Measurements from ENCODE around the gene GADD45G. TPM values are rescaled to one million over a fixed set of nuclear protein-coding genes. Genes with fewer than 3 reads are reported as not detected.

Gene GADD45G
- total and polyA plus RNA-seq, 2 of the 4 experiments (the other 2 are of a cell fraction) = 0.15 TPM; not detected in 1

GRCh38 chr9:89555451-89556375 lies 49.1 kb upstream of the GADD45G start:
- no peaks in the 10 kb centered on the region for H4K20me1 ChIP-seq (ENCODE audit: insufficient read depth, low read length)
- H3K4me2 ChIP-seq (ENCODE audit: low read depth, low read length) = no peak overlapping the region
- no peak for DNase-seq
- no peak overlapping the region for H2AK9ac ChIP-seq (replicated peaks; ENCODE audit: low read depth, low read length, poor library complexity)
- CTCF ChIA-PET = no interaction called here
- H3K9me1 ChIP-seq (ENCODE audit: insufficient read depth, low read length) = no peaks in the 10 kb centered on the region
- H3K9me3 ChIP-seq (ENCODE audit: control insufficient read depth, insufficient read depth, low read length) = no peaks in the 10 kb centered on the region
- H2BK5ac ChIP-seq (ENCODE audit: low read depth, low read length, poor library complexity, severe bottlenecking) = no peak overlapping the region
- 50% methylated on average over 3 of the region's 12 CpGs; no CpG with 5 or more reads in 1 of the 2 experiments for WGBS, 2 experiments (ENCODE audit: extremely low coverage in 2 of 2, insufficient read length in 1 of 2)
- no peak overlapping the region for H3K56ac ChIP-seq (ENCODE audit: extremely low read depth, insufficient read depth, low read length)
- H3K14ac ChIP-seq (replicated peaks; ENCODE audit: low read depth, low read length) = no peak overlapping the region
- intact Hi-C loops (cut with micrococcal nuclease) (no loop called here), dilution Hi-C loops (cut with HindIII; ENCODE audit: low sequenced_read_pairs, unreplicated experiment) (no loop called here), in situ Hi-C loops (cut with MboI; ENCODE audit: low sequenced_read_pairs) (no loop called here)
- H4K8ac ChIP-seq (ENCODE audit: low read depth in 2 of 2, low read length in 2 of 2) = no peak overlapping the region
- POLR2A ChIA-PET (ENCODE audit: unreplicated experiment) = interaction anchor here (0.6 kb wide), 1 partner anchor 218 kb away, joined by 4 read pairs; no protein-coding TSS in a partner anchor
- H3K36me3 ChIP-seq (ENCODE audit: control insufficient read depth, insufficient read depth, low read length) = no peaks in the 10 kb centered on the region
- H4K91ac ChIP-seq (ENCODE audit: insufficient read depth, low read depth, low read length) = no peak overlapping the region
- H3K18ac ChIP-seq (ENCODE audit: low read depth, low read length) = no peak overlapping the region
- H2AK5ac ChIP-seq (ENCODE audit: low read depth, low read length) = 0 out of 2 replicates have a peak overlapping the region, but pooled peaks have one; percentile 5
- no TSS peak for BruUV-seq (replicated peaks)
- H3K4me1 ChIP-seq (ENCODE audit: control insufficient read depth, insufficient read depth, low read length) = peaks cover 4% of the 10 kb centered on the region
- H3K9ac ChIP-seq (ENCODE audit: low read depth, low read length) = no peak overlapping the region
- no peak overlapping the region for H2BK120ac ChIP-seq (ENCODE audit: low read depth, low read length)
- no peak overlapping the region for H2BK20ac ChIP-seq (ENCODE audit: low read depth, low read length)
- no peak overlapping the region for H3K27ac ChIP-seq (ENCODE audit: insufficient read depth, low read length)
- H3K27me3 ChIP-seq (ENCODE audit: control insufficient read depth, insufficient read depth, low read length) = peaks cover 9% of the 10 kb centered on the region; the same call in 1 of the 2 replicates
- H2AFZ ChIP-seq (replicated peaks; ENCODE audit: low read length, poor library complexity) = no peak overlapping the region
- no peak overlapping the region for H3K4me3 ChIP-seq (ENCODE audit: insufficient read depth, low read depth, low read length)
- no peak overlapping the region for H4K5ac ChIP-seq (ENCODE audit: low read depth, low read length)
- H3K79me1 ChIP-seq (ENCODE audit: low read depth in 1 of 2, low read length in 2 of 2) = no peaks in the 10 kb centered on the region
- 0 out of 2 replicates have a peak, but pooled peaks have one; percentile 16 for ATAC-seq (ENCODE audit: low read depth)
- no peak overlapping the region for H2BK15ac ChIP-seq (ENCODE audit: low read depth, low read length)
- no peak overlapping the region for H3K4ac ChIP-seq (ENCODE audit: low read depth, low read length)
- no peak overlapping the region for H3K23ac ChIP-seq (ENCODE audit: low read depth, low read length)
- TF ChIP-seq BHLHE40 (IDR thresholded peaks at IDR 0.05; ENCODE audit: low read depth, low read length) (no peak), NFE2L2 (IDR thresholded peaks at IDR 0.05; ENCODE audit: low read depth, low read length) (no peak), MAFK (IDR thresholded peaks at IDR 0.05; ENCODE audit: low read depth, low read length) (no peak), RFX5 (IDR thresholded peaks at IDR 0.05; ENCODE audit: low read depth, low read length) (no peak), CHD1 (IDR thresholded peaks at IDR 0.05; ENCODE audit: low read depth, low read length) (no peak), FOS (IDR thresholded peaks at IDR 0.05; ENCODE audit: low read depth, low read length) (no peak), ELK1 (IDR thresholded peaks at IDR 0.05; ENCODE audit: borderline replicate concordance, low read depth, low read length) (no peak), POLR2A (IDR thresholded peaks at IDR 0.05; ENCODE audit: low read depth, low read length) (no peak), USF2 (IDR thresholded peaks at IDR 0.05; ENCODE audit: low read depth, low read length) (no peak), MXI1 (IDR thresholded peaks at IDR 0.05; ENCODE audit: borderline replicate concordance, low read depth, low read length) (no peak), SMC3 (IDR thresholded peaks at IDR 0.05; ENCODE audit: low read depth, low read length) (no peak), CEBPB (IDR thresholded peaks at IDR 0.05; ENCODE audit: low read depth, low read length) (no peak), MAZ (IDR thresholded peaks at IDR 0.05; ENCODE audit: borderline replicate concordance, low read depth, low read length) (no peak), RAD21 (IDR thresholded peaks at IDR 0.05; ENCODE audit: low read length) (no peak), RCOR1 (IDR thresholded peaks at IDR 0.05; ENCODE audit: insufficient replicate concordance, low read length) (no peak)
